Nephron progenitor cell (in vitro differentiated cells): ENCODE data around the gene KIF1A.

Source experiments
- DNase-seq: peaks from one replicate; pipeline ENCODE4 v3.0.0; 2021
- H3K27ac Mint-ChIP-seq: 2 replicates; pipeline ENCODE4 v1.8.0; 2021; ENCODE audit warnings: mild to moderate bottlenecking, moderate library complexity, mixed read lengths
- H3K27me3 Mint-ChIP-seq: 2 replicates; pipeline ENCODE4 v1.8.0; 2021; ENCODE audit warnings: mild to moderate bottlenecking, low read depth, mixed read lengths; ENCODE audit not compliant: poor library complexity
- H3K36me3 Mint-ChIP-seq: 2 replicates; pipeline ENCODE4 v1.8.0; 2021; ENCODE audit warnings: low read depth, mixed read lengths
- H3K4me1 Mint-ChIP-seq: 2 replicates; pipeline ENCODE4 v1.8.0; 2021; ENCODE audit warnings: mixed read lengths
- H3K4me3 Mint-ChIP-seq: 2 replicates; pipeline ENCODE4 v1.8.0; 2021; ENCODE audit warnings: mild to moderate bottlenecking, moderate library complexity, mixed read lengths
- H3K9me3 Mint-ChIP-seq: 2 replicates; pipeline ENCODE4 v1.8.0; 2021; ENCODE audit warnings: mild to moderate bottlenecking, moderate library complexity, mixed read lengths
- TF ChIP-seq, protein P1 (sequence below): fragments of 200-600 bp; sonication (generic); IDR thresholded peaks from 2 replicates; pipeline ENCODE4 v1.5.0; 2021; ENCODE audit warnings: antibody characterized with exemption

Gene KIF1A

DNA sequence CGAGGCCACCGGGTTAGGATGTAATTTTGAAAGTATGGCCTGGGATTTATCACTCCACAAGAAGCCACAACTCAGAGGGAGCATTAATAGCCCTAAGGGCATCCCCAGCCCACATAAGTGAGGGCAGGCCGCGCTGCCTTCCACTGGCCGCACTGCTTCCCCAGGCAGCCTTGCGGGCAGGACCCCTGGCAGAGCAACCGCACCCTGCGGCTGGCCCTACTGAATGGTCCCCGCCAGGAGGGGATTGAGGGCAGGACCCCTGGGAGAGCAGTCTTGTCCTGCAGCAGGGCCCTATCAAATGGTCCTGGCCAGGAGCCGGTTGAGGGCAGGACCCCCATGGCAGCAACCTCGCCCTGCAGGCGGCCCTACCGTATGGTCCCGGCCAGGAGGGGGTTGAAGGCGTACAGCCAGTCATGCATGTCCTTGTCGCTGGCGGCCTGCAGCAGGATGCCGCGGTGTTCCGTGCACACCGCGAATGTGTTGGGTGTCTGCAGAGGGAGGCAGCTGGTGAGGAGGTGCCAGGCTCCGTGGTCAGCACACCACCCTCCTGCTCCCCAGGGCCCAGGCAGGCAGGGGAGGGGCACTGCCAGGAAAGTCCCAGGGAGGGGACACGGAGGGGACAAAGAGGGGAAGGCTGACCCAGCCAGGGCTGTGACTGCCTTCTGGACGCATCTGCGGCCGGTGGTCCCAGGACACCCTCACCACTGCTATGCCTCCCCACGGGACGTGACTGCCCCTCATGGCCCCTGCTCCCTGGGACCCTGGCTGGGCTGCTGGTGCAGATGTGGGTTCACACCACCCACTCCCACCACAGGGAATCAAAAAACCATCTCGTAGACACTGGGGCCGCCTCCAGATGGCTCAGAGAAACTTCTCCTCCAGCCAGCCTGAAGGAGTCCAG is 102.1 kb downstream of the KIF1A start:
- Mint-ChIP-seq H3K27me3 (peaks cover 3% of the 10 kb centered on the region), H3K9me3 (no peaks in the 10 kb centered on the region), H3K27ac (no peak overlapping the region), H3K4me1 (peaks cover 4% of the 10 kb centered on the region), H3K4me3 (no peak overlapping the region), H3K36me3 (no peaks in the 10 kb centered on the region)
- TF ChIP-seq, protein P1, sequence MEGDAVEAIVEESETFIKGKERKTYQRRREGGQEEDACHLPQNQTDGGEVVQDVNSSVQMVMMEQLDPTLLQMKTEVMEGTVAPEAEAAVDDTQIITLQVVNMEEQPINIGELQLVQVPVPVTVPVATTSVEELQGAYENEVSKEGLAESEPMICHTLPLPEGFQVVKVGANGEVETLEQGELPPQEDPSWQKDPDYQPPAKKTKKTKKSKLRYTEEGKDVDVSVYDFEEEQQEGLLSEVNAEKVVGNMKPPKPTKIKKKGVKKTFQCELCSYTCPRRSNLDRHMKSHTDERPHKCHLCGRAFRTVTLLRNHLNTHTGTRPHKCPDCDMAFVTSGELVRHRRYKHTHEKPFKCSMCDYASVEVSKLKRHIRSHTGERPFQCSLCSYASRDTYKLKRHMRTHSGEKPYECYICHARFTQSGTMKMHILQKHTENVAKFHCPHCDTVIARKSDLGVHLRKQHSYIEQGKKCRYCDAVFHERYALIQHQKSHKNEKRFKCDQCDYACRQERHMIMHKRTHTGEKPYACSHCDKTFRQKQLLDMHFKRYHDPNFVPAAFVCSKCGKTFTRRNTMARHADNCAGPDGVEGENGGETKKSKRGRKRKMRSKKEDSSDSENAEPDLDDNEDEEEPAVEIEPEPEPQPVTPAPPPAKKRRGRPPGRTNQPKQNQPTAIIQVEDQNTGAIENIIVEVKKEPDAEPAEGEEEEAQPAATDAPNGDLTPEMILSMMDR, result no peak
- no peak for DNase-seq

DNA sequence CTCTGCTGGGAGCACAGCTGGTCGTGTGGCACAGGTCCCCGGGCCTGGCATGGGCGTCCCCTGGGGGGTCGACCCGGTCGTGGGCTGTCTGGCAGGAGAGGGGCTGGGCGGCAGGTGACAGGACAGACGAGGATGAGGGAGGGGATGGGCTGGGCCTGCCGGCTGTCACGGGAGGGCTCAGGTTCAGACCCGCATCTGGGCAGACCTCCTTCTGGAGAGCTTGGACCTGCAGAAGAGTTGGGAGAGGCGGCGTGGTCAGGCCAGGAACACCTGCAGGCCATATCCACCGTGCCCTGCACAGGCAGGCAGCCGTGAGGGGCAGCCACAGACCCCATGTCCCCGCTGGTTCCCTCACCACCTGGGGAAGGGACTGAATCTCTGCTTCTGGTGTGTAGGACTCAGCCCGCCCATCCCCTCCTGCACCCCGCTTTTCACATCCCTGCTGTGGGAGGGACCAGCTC is 102.8 kb downstream of the KIF1A start:
- Mint-ChIP-seq H3K4me1 (peaks cover 4% of the 10 kb centered on the region), H3K36me3 (no peaks in the 10 kb centered on the region), H3K27ac (no peak overlapping the region), H3K9me3 (no peaks in the 10 kb centered on the region), H3K27me3 (peaks cover 3% of the 10 kb centered on the region), H3K4me3 (no peak overlapping the region)
- TF ChIP-seq, protein P1, result no peak
- DNase-seq, result no peak

DNA sequence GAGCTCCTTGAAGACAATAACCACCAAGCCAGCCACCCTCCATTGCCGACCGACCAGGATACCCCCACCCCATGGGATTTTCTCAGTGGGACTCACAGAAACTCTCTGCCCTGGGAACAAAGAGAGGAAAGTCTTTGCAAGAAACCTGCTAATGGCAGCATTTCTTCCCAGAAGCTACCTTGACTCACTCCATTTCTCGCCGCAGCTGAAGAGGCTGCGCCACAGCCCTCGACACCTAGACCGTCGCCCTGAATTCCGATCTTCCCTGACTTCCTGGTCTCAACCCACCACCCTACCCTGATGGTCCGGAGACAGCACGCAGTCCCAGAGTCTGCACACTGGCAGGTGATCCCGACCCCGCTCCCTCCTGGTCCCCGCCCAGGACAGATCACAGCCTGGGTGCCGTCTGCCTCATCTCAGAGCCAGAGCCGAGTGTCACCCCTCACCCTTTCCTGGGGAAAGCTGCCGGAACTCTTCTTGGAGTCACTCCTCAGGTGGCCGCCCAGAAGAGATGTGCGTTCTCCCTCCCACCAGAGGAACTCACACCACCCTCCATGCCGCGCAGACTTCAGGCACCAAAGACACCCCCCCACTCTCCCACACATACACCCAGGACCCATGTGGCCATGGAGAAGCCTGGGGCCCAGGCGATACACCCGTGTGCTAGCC is 103.8 kb downstream of the KIF1A start:
- Mint-ChIP-seq H3K4me1 (peaks cover 4% of the 10 kb centered on the region), H3K9me3 (no peaks in the 10 kb centered on the region), H3K36me3 (no peaks in the 10 kb centered on the region), H3K27me3 (peaks cover 3% of the 10 kb centered on the region), H3K27ac (peak overlapping the region; percentile 8), H3K4me3 (no peak overlapping the region)
- DNase-seq, result no peak
- TF ChIP-seq, protein P1, result no peak

- peaks cover 3% of the 10 kb centered on the region for H3K27me3 Mint-ChIP-seq
- DNase-seq, result no peak
- no peak overlapping the region for H3K27ac Mint-ChIP-seq
- no peak overlapping the region for H3K4me3 Mint-ChIP-seq
- TF ChIP-seq, protein P1, result no peak
- H3K9me3 Mint-ChIP-seq, result no peaks in the 10 kb centered on the region
- no peaks in the 10 kb centered on the region for H3K36me3 Mint-ChIP-seq
- H3K4me1 Mint-ChIP-seq, result peaks cover 4% of the 10 kb centered on the region
Measured at GRCh38 chr2:240714747-240715725, 105.0 kb downstream of the KIF1A start.

GRCh38 chr2:240713928-240714746 is 105.9 kb downstream of the KIF1A start:
- Mint-ChIP-seq H3K36me3 (no peaks in the 10 kb centered on the region), H3K4me1 (peaks cover 4% of the 10 kb centered on the region), H3K27ac (peak overlapping the region; percentile 59), H3K4me3 (no peak overlapping the region), H3K9me3 (peaks cover 2% of the 10 kb centered on the region), H3K27me3 (peaks cover 3% of the 10 kb centered on the region)
- TF ChIP-seq, protein P1, result no peak
- DNase-seq, result no peak
